Measurements from ENCODE around the gene GOSR2. TPM values are rescaled to one million over a fixed set of nuclear protein-coding genes. Genes with fewer than 3 reads are reported as not detected.
"Not testable (repeated sequence)": the region's sequence is repeated elsewhere in the genome, so short reads cannot be mapped to it uniquely, and the experiment has no call there.

The GOSR2 gene
- total RNA-seq, 1 experiment from 2014 or later: 36.5 TPM

DNA sequence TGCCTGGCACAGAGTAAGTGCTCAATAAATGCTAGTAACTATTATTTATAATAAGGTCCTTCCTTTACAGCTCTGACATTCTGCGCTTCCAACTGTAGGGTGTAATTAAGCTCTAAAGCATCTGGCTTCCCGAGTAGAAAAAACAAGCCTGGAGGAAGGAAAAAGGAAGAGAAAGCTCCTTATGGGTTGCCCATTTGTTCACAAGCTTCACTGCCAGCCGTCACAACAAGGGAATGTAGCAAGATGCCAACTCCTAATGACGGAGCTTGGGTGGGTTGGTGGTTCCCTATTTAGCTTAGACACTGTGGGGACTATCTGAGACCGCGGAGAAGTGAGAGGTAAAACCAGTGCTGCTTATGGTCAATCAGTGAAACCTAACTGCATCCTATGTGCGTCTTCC lies 63.4 kb downstream of the GOSR2 start:
- Histone ChIP-seq H3K4me1 (ENCODE audit: control insufficient read depth, insufficient read depth, low read length) (no peaks in the 10 kb centered on the region), H3K27me3 (ENCODE audit: control insufficient read depth, insufficient read depth, low read length) (no peaks in the 10 kb centered on the region), H3K9me3 (ENCODE audit: control insufficient read depth, insufficient read depth, low read depth, low read length) (no peaks in the 10 kb centered on the region), H3K27ac (ENCODE audit: low read length) (no peak overlapping the region), H3K4me3 (ENCODE audit: low read depth in 2 of 2, low read length in 2 of 2) (no peak overlapping the region), H3K36me3 (ENCODE audit: control insufficient read depth, insufficient read depth, low read length) (no peaks in the 10 kb centered on the region)
- ATAC-seq (no peak), DNase-seq (ENCODE audit: low read depth, low spot score) (no peak)
- in situ Hi-C loops (cut with HindIII; ENCODE audit: low pct_unique_long_range_greater_than_20kb, low sequenced_read_pairs): no loop called here
- BruUV-seq (replicated peaks): no TSS peak
- TF ChIP-seq POLR2AphosphoS5 (IDR thresholded peaks at IDR 0.05; ENCODE audit: low read depth, low read length) (no peak), CTCF (IDR thresholded peaks at IDR 0.05) (no peak), TCF7L2 (IDR thresholded peaks at IDR 0.05; ENCODE audit: low read depth, low read length) (no peak), SIN3A (IDR thresholded peaks at IDR 0.05; ENCODE audit: borderline replicate concordance, insufficient read depth, low read depth, low read length) (no peak)
- TF ChIP-seq, protein P1, sequence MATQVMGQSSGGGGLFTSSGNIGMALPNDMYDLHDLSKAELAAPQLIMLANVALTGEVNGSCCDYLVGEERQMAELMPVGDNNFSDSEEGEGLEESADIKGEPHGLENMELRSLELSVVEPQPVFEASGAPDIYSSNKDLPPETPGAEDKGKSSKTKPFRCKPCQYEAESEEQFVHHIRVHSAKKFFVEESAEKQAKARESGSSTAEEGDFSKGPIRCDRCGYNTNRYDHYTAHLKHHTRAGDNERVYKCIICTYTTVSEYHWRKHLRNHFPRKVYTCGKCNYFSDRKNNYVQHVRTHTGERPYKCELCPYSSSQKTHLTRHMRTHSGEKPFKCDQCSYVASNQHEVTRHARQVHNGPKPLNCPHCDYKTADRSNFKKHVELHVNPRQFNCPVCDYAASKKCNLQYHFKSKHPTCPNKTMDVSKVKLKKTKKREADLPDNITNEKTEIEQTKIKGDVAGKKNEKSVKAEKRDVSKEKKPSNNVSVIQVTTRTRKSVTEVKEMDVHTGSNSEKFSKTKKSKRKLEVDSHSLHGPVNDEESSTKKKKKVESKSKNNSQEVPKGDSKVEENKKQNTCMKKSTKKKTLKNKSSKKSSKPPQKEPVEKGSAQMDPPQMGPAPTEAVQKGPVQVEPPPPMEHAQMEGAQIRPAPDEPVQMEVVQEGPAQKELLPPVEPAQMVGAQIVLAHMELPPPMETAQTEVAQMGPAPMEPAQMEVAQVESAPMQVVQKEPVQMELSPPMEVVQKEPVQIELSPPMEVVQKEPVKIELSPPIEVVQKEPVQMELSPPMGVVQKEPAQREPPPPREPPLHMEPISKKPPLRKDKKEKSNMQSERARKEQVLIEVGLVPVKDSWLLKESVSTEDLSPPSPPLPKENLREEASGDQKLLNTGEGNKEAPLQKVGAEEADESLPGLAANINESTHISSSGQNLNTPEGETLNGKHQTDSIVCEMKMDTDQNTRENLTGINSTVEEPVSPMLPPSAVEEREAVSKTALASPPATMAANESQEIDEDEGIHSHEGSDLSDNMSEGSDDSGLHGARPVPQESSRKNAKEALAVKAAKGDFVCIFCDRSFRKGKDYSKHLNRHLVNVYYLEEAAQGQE (IDR thresholded peaks at IDR 0.05; ENCODE audit: insufficient read depth in 1 of 2, low read depth in 2 of 2, low read length in 1 of 2): no peak
- ChIA-PET CTCF (no interaction called here), POLR2A (no interaction called here)
- intact Hi-C loops (cut with micrococcal nuclease; ENCODE audit: unreplicated experiment): no loop called here

DNA sequence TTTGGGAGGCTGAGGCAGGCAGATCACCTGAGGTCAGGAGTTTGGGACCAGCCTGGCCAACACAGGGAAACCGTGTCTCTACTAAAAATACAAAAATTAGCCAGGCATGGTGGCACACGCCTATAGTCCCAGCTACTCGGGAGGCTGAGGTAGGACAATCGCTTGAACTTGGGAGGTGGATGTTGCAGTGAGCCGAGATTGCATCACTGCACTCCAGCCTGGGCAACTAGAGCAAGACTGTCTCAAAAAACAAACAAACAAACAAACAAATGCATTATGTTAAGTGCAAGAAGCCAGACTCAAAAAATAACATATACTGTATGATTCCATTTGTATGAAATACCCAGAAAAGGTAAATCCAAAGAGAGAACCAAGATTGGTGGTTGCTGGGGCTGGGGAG lies 65.0 kb downstream of the GOSR2 start:
- in situ Hi-C loops (cut with HindIII; ENCODE audit: low pct_unique_long_range_greater_than_20kb, low sequenced_read_pairs): not testable (repeated sequence)

GRCh38 chr17:46989637-46990431 lies 66.9 kb downstream of the GOSR2 start:
- intact Hi-C loops (cut with micrococcal nuclease; ENCODE audit: unreplicated experiment): no loop called here
- Histone ChIP-seq H3K4me3 (ENCODE audit: low read depth in 2 of 2, low read length in 2 of 2) (no peak overlapping the region), H3K27me3 (ENCODE audit: control insufficient read depth, insufficient read depth, low read length) (no peaks in the 10 kb centered on the region), H3K27ac (ENCODE audit: low read length) (no peak overlapping the region), H3K4me1 (ENCODE audit: control insufficient read depth, insufficient read depth, low read length) (no peaks in the 10 kb centered on the region), H3K36me3 (ENCODE audit: control insufficient read depth, insufficient read depth, low read length) (no peaks in the 10 kb centered on the region), H3K9me3 (ENCODE audit: control insufficient read depth, insufficient read depth, low read depth, low read length) (no peaks in the 10 kb centered on the region)
- ChIA-PET CTCF (interaction anchor here (0.6 kb wide), 1 partner anchor 10 kb away, joined by 3 read pairs; no protein-coding TSS in a partner anchor), POLR2A (interaction anchor here (0.6 kb wide), 2 partner anchors 10 to 11 kb away, joined by 4 to 12 read pairs; no protein-coding TSS in a partner anchor)
- in situ Hi-C loops (cut with HindIII; ENCODE audit: low pct_unique_long_range_greater_than_20kb, low sequenced_read_pairs): no loop called here
- DNase-seq (ENCODE audit: low read depth, low spot score): no peak
- no TSS peak for BruUV-seq (replicated peaks)
- ATAC-seq: no peak
- TF ChIP-seq CTCF (IDR thresholded peaks at IDR 0.05) (no peak), TCF7L2 (IDR thresholded peaks at IDR 0.05; ENCODE audit: low read depth, low read length) (no peak), SIN3A (IDR thresholded peaks at IDR 0.05; ENCODE audit: borderline replicate concordance, insufficient read depth, low read depth, low read length) (no peak), POLR2AphosphoS5 (IDR thresholded peaks at IDR 0.05; ENCODE audit: low read depth, low read length) (no peak)
- TF ChIP-seq, protein P1 (IDR thresholded peaks at IDR 0.05; ENCODE audit: insufficient read depth in 1 of 2, low read depth in 2 of 2, low read length in 1 of 2): no peak

More for the DNA sequence above, 65.0 kb downstream of the GOSR2 start:
- DNase-seq (ENCODE audit: low read depth, low spot score); BruUV-seq (replicated peaks); ATAC-seq; H3K27me3 ChIP-seq (ENCODE audit: control insufficient read depth, insufficient read depth, low read length); H3K36me3 ChIP-seq (ENCODE audit: control insufficient read depth, insufficient read depth, low read length); H3K27ac ChIP-seq (ENCODE audit: low read length); H3K4me1 ChIP-seq (ENCODE audit: control insufficient read depth, insufficient read depth, low read length); H3K9me3 ChIP-seq (ENCODE audit: control insufficient read depth, insufficient read depth, low read depth, low read length); POLR2A ChIA-PET; H3K4me3 ChIP-seq (ENCODE audit: low read depth in 2 of 2, low read length in 2 of 2); CTCF ChIA-PET; intact Hi-C loops (cut with micrococcal nuclease; ENCODE audit: unreplicated experiment): not testable (repeated sequence)

Data from Panc1 (cell line).